Neural cell (in vitro differentiated cells): Measurements from ENCODE around the gene PHLDA1.

Experiments
- EP300 ChIP-seq: fragments of 450-650 bp; conservative IDR thresholded peaks from 2 replicates; pipeline ENCODE4 v1.6.1; 2014; ENCODE audit warnings: antibody characterized with exemption, mild to moderate bottlenecking, moderate library complexity; ENCODE audit not compliant: poor library complexity, severe bottlenecking
- SMC3 ChIP-seq: fragments of 450-650 bp; conservative IDR thresholded peaks from 2 replicates; pipeline ENCODE4 v1.6.1; 2014; ENCODE audit warnings: antibody characterized with exemption, mild to moderate bottlenecking, moderate library complexity; ENCODE audit not compliant: poor library complexity
- TF ChIP-seq, protein P1 (sequence below): fragments of 450-650 bp; IDR thresholded peaks from 2 replicates; pipeline ENCODE4 v1.5.1; 2014; ENCODE audit warnings: antibody characterized with exemption, mild to moderate bottlenecking, moderate library complexity; ENCODE audit not compliant: poor library complexity, severe bottlenecking

- TF ChIP-seq, protein P1, sequence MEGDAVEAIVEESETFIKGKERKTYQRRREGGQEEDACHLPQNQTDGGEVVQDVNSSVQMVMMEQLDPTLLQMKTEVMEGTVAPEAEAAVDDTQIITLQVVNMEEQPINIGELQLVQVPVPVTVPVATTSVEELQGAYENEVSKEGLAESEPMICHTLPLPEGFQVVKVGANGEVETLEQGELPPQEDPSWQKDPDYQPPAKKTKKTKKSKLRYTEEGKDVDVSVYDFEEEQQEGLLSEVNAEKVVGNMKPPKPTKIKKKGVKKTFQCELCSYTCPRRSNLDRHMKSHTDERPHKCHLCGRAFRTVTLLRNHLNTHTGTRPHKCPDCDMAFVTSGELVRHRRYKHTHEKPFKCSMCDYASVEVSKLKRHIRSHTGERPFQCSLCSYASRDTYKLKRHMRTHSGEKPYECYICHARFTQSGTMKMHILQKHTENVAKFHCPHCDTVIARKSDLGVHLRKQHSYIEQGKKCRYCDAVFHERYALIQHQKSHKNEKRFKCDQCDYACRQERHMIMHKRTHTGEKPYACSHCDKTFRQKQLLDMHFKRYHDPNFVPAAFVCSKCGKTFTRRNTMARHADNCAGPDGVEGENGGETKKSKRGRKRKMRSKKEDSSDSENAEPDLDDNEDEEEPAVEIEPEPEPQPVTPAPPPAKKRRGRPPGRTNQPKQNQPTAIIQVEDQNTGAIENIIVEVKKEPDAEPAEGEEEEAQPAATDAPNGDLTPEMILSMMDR, result no peak
- TF ChIP-seq EP300 (no peak), SMC3 (no peak)
These were observed 47.2 kb upstream of the PHLDA1 start for GRCh38 chr12:76078748-76079147.
